NCI-H2171 treated with DMSO at 0.1 percent for 48 hours (cell line): Measurements from ENCODE around the gene U2SURP.
"Not testable (repeated sequence)": the region's sequence is repeated elsewhere in the genome, so short reads cannot be mapped to it uniquely, and the experiment has no call there.

Experiments
- DNase-seq: peaks from one replicate; lab custom pipeline; 2025; lab: John Stamatoyannopoulos, UW

Gene U2SURP

GRCh38 chr3:143014921-143015320 lies 13.6 kb downstream of the U2SURP start:
- no peak for DNase-seq

GRCh38 chr3:143016321-143016972 lies 15.1 kb downstream of the U2SURP start:
- peak; percentile 39 for DNase-seq

GRCh38 chr3:143024351-143024960 lies 23.1 kb downstream of the U2SURP start:
- DNase-seq: no peak

GRCh38 chr3:143031327-143031726 lies 30.0 kb downstream of the U2SURP start:
- DNase-seq: no peak

- DNase-seq: peak; percentile 48
Observed at GRCh38 chr3:143031796-143032387, 30.5 kb downstream of the U2SURP start.

- DNase-seq: no peak
Observed at GRCh38 chr3:143035466-143036211, 34.3 kb downstream of the U2SURP start.

GRCh38 chr3:143036557-143036956 lies 35.2 kb downstream of the U2SURP start:
- no peak for DNase-seq

GRCh38 chr3:143037867-143038266 lies 36.5 kb downstream of the U2SURP start:
- DNase-seq: no peak

GRCh38 chr3:143040261-143040879 lies 39.0 kb downstream of the U2SURP start:
- peak; percentile 18 for DNase-seq

GRCh38 chr3:143041903-143042302 lies 40.5 kb downstream of the U2SURP start:
- no peak for DNase-seq

- DNase-seq: no peak
Observed at GRCh38 chr3:143045639-143046038, 44.3 kb downstream of the U2SURP start.

GRCh38 chr3:143046075-143046474 lies 44.7 kb downstream of the U2SURP start:
- not testable (repeated sequence) for DNase-seq

- DNase-seq: no peak
Observed at GRCh38 chr3:143054011-143054410, 52.6 kb downstream of the U2SURP start.

- no peak for DNase-seq
Observed at GRCh38 chr3:143056372-143056771, 55.0 kb downstream of the U2SURP start.

GRCh38 chr3:143060906-143061305 lies 59.5 kb downstream of the U2SURP start:
- DNase-seq: no peak

- no peak for DNase-seq
Observed at GRCh38 chr3:143063018-143063417, 61.6 kb downstream of the U2SURP start.

- DNase-seq: no peak
Observed at GRCh38 chr3:143064777-143065176, 63.4 kb downstream of the U2SURP start.

- no peak for DNase-seq
Observed at GRCh38 chr3:143065364-143065763, 64.0 kb downstream of the U2SURP start.

- DNase-seq: peak; percentile 79
Observed at GRCh38 chr3:143066033-143066432, 64.7 kb downstream of the U2SURP start.

- no peak for DNase-seq
Observed at GRCh38 chr3:143067201-143067600, 65.8 kb downstream of the U2SURP start.

- no peak for DNase-seq
Observed at GRCh38 chr3:143068059-143068458, 66.7 kb downstream of the U2SURP start.

- DNase-seq: no peak
Observed at GRCh38 chr3:143070977-143071551, 69.7 kb downstream of the U2SURP start.
